Astrocyte (in vitro differentiated cells and primary cell): Measurements from ENCODE around the gene PSMB11. TPM values are rescaled to one million over a fixed set of nuclear protein-coding genes. Genes with fewer than 3 reads are reported as not detected.

Source experiments
- DNase-seq: peaks from one replicate; pipeline ENCODE4 v3.0.0-alpha.2; 2010; ENCODE audit warnings: low read depth
- FAIRE-seq: peaks from 2 replicates; lab custom pipeline; 2011; peaks lifted over from hg19 to GRCh38; lab: Jason Lieb, UNC
- H2AFZ ChIP-seq: 2 replicates; pipeline ENCODE4 v1.6.0; 2012; ENCODE audit warnings: low read depth, low read length, inconsistent platforms
- H3K27ac ChIP-seq: 2 replicates; pipeline ENCODE4 v1.5.1; 2011; ENCODE audit warnings: low read depth, low read length, inconsistent platforms
- H3K27me3 ChIP-seq: 2 replicates; pipeline ENCODE4 v1.6.0; 2011; ENCODE audit warnings: low read length, inconsistent platforms; ENCODE audit not compliant: insufficient read depth
- H3K36me3 ChIP-seq: 2 replicates; pipeline ENCODE4 v1.5.1; 2011; ENCODE audit warnings: low read length, inconsistent platforms; ENCODE audit not compliant: insufficient read depth
- H3K4me1 ChIP-seq: 2 replicates; pipeline ENCODE4 v1.5.1; 2011; ENCODE audit warnings: low read length, inconsistent platforms; ENCODE audit not compliant: insufficient read depth
- H3K4me2 ChIP-seq: 2 replicates; pipeline ENCODE4 v1.6.0; 2012; ENCODE audit warnings: low read length, inconsistent platforms
- H3K4me3 ChIP-seq: 2 replicates; pipeline ENCODE4 v1.5.1; 2011; ENCODE audit warnings: low read depth, mild to moderate bottlenecking, low read length, inconsistent platforms; ENCODE audit not compliant: insufficient read depth
- H3K79me2 ChIP-seq: 2 replicates; pipeline ENCODE4 v1.6.0; 2012; ENCODE audit warnings: mild to moderate bottlenecking, low read length, inconsistent platforms; ENCODE audit not compliant: insufficient read depth
- H3K9ac ChIP-seq: 2 replicates; pipeline ENCODE4 v1.6.0; 2012; ENCODE audit warnings: mild to moderate bottlenecking, low read length, inconsistent platforms
- H3K9me3 ChIP-seq: 2 replicates; pipeline ENCODE4 v1.5.1; 2012; ENCODE audit warnings: low read depth, mild to moderate bottlenecking, low read length, inconsistent platforms; ENCODE audit not compliant: insufficient read depth
- H4K20me1 ChIP-seq: 2 replicates; pipeline ENCODE4 v1.6.0; 2012; ENCODE audit warnings: low read length, inconsistent platforms; ENCODE audit not compliant: insufficient read depth
- H3K27ac Mint-ChIP-seq: one replicate; pipeline ENCODE4 v1.8.0; 2021; ENCODE audit warnings: mild to moderate bottlenecking, mixed read lengths; ENCODE audit not compliant: unreplicated experiment
- H3K27me3 Mint-ChIP-seq: one replicate; pipeline ENCODE4 v1.8.0; 2021; ENCODE audit warnings: low read depth, mixed read lengths; ENCODE audit not compliant: unreplicated experiment
- H3K36me3 Mint-ChIP-seq: one replicate; pipeline ENCODE4 v1.8.0; 2021; ENCODE audit warnings: low read depth, mixed read lengths; ENCODE audit not compliant: unreplicated experiment
- H3K4me1 Mint-ChIP-seq: one replicate; pipeline ENCODE4 v1.8.0; 2021; ENCODE audit warnings: low read depth, mixed read lengths; ENCODE audit not compliant: unreplicated experiment
- H3K4me3 Mint-ChIP-seq: one replicate; pipeline ENCODE4 v1.8.0; 2021; ENCODE audit warnings: mild to moderate bottlenecking, moderate library complexity, mixed read lengths; ENCODE audit not compliant: unreplicated experiment
- H3K9me3 Mint-ChIP-seq: one replicate; pipeline ENCODE4 v1.8.0; 2021; ENCODE audit warnings: mild to moderate bottlenecking, mixed read lengths; ENCODE audit not compliant: unreplicated experiment
- EZH2 ChIP-seq: IDR thresholded peaks from 2 replicates; pipeline ENCODE4 v1.6.1; 2012; ENCODE audit warnings: mild to moderate bottlenecking, low read length, inconsistent platforms; ENCODE audit not compliant: insufficient read depth
- total RNA-seq: library from RNA; stranded (reverse); gene quantifications from 2 replicates; pipeline ENCODE4 v1.2.1, GENCODE V29; 2021
- TF ChIP-seq, protein P1 (sequence below): IDR thresholded peaks from 2 replicates; pipeline ENCODE4 v1.5.1; 2011; ENCODE audit warnings: low read depth, mild to moderate bottlenecking, inconsistent platforms, low read length, moderate library complexity; ENCODE audit not compliant: insufficient read depth

Gene PSMB11
- total RNA-seq, 1 donor from 2014 or later = not detected

DNA sequence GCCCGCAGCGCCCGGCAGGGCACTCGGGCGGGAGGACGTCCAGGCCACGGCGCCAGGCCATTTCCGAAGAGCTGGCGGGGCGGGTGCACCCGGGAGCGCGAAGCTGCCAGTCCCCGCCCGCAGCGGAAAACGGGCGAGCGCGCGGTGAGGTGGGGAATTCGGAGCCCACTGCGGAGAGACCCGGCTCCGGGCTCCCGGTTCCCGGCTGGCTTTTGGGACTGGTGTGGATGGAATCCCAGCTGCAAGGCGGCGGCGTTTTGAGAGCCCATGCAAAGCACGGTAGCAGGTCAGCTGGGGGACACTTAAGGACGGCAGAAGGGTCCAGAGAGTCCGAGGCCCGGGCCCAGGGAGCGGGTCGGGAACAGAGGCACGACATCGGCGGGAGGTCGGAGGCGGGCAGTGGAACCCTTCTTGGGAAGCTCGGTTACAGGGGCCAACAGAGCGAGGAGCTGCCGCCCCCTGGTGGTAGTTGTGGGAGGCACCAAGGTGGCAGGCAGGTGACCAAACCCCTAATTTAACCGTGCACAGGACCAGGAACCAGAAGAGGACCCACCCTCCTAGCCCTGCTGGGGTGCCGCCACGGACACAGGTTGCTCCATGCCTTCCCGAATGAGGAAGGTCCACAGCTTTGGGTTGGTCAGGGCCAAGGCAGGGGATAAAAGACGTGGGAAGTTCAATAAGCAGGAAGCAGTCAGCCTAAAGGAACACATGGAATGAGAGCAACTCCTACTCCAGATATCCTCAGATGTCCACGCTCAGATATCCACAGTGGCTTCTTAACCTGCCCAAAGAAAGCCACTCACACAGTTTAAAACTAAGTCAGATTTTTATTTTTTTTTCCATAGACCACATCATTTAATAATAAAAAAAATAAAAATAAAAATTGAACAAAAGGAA is 16.0 kb downstream of the PSMB11 start:
- Histone ChIP-seq H2AFZ (no peak overlapping the region), H3K27me3 (no peaks in the 10 kb centered on the region)
- peaks cover 34% of the 10 kb centered on the region for H3K4me1 Mint-ChIP-seq

DNA sequence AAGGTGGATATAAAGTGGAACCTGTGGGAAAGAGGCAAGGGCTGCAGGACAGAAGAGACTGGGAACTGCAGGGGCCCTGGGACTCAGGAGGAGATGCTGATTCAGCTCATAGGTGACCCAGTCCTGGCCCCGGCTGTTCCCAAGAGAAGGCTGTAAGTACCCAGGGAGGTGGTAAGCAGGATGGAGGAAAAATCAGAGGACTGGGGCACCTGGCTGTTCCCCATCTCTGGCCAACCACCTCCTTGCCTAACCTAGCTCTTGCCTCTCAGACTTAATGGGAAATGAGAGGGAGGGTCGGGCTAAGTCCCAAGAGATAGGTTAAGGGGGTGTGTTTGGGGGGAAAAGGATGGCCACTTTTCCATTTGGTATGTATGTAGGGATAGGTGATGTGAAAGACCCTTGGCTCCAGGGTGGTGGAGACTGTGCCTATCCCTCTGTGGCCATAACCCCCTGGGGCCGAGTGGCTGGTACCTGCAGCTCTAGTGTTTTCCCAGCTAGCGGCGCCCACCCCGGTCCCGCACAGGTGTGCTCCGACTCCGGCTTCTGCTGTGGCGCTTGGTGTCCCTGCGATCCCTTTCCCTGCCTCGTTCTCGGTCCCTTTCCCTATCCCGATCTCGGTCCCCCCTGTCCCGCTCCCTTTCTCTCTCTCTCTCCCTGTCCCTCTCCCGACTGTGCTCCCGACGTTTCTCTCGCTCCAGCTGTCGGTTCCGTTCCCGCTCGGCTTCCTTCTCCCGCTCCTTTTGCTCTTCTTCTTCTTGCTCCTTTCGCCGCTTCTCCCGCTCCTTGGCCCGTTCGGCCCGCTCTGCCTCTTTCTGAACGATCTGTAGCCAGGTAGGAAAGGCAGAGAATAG is 16.9 kb downstream of the PSMB11 start:
- peaks cover 25% of the 10 kb centered on the region for H3K36me3 Mint-ChIP-seq
- Histone ChIP-seq H3K9ac (no peak overlapping the region), H3K79me2 (peaks cover 9% of the 10 kb centered on the region), H3K4me3 (no peak overlapping the region), H3K27ac (no peak overlapping the region), H3K4me2 (no peak overlapping the region), H4K20me1 (peaks cover 43% of the 10 kb centered on the region), H3K4me1 (peaks cover 31% of the 10 kb centered on the region), H3K9me3 (no peaks in the 10 kb centered on the region), H3K36me3 (peaks cover 39% of the 10 kb centered on the region), H3K27me3 (no peaks in the 10 kb centered on the region), H2AFZ (no peak overlapping the region)
- H3K9me3 Mint-ChIP-seq = no peaks in the 10 kb centered on the region
- H3K27ac Mint-ChIP-seq = peak overlapping the region; percentile 47
- no peaks in the 10 kb centered on the region for H3K27me3 Mint-ChIP-seq
- H3K4me3 Mint-ChIP-seq = no peak overlapping the region
- TF ChIP-seq EZH2 = no peak
- TF ChIP-seq, protein P1, sequence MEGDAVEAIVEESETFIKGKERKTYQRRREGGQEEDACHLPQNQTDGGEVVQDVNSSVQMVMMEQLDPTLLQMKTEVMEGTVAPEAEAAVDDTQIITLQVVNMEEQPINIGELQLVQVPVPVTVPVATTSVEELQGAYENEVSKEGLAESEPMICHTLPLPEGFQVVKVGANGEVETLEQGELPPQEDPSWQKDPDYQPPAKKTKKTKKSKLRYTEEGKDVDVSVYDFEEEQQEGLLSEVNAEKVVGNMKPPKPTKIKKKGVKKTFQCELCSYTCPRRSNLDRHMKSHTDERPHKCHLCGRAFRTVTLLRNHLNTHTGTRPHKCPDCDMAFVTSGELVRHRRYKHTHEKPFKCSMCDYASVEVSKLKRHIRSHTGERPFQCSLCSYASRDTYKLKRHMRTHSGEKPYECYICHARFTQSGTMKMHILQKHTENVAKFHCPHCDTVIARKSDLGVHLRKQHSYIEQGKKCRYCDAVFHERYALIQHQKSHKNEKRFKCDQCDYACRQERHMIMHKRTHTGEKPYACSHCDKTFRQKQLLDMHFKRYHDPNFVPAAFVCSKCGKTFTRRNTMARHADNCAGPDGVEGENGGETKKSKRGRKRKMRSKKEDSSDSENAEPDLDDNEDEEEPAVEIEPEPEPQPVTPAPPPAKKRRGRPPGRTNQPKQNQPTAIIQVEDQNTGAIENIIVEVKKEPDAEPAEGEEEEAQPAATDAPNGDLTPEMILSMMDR = no peak
- FAIRE-seq = no peak
- no peak for DNase-seq
- peaks cover 40% of the 10 kb centered on the region for H3K4me1 Mint-ChIP-seq

More for the DNA sequence above, 16.0 kb downstream of the PSMB11 start:
- Histone ChIP-seq H3K4me1 (peaks cover 31% of the 10 kb centered on the region), H4K20me1 (peaks cover 35% of the 10 kb centered on the region), H3K9me3 (no peaks in the 10 kb centered on the region), H3K36me3 (peaks cover 31% of the 10 kb centered on the region), H3K27ac (peak overlapping the region; percentile 45), H3K79me2 (peaks cover 8% of the 10 kb centered on the region), H3K9ac (peak overlapping the region; percentile 74), H3K4me2 (peak overlapping the region; percentile 99), H3K4me3 (peak overlapping the region; percentile 57)
- Mint-ChIP-seq H3K27me3 (no peaks in the 10 kb centered on the region), H3K4me3 (peak overlapping the region; percentile 85), H3K36me3 (peaks cover 21% of the 10 kb centered on the region), H3K27ac (peak overlapping the region; percentile 72), H3K9me3 (no peaks in the 10 kb centered on the region)
- TF ChIP-seq, protein P1 = peak; percentile 73
- no peak for TF ChIP-seq EZH2
- FAIRE-seq (no peak), DNase-seq (peak; percentile 58)
